8988T (cell line): Measurements from ENCODE around the gene LINC01488.

ENCODE experiments used
- DNase-seq: peaks from one replicate; pipeline ENCODE4 v3.0.0; 2011

The LINC01488 gene

GRCh38 chr11:69481393-69481844 is at the start of gene LINC01488:
Gene LINC01488, plus strand, starts transcription at chr11:69481663.
- no peak for DNase-seq

GRCh38 chr11:69431893-69432738 is 49.3 kb upstream of the LINC01488 start:
- no peak for DNase-seq

GRCh38 chr11:69433741-69434140 is 47.7 kb upstream of the LINC01488 start:
- no peak for DNase-seq

GRCh38 chr11:69434471-69434931 is 47.0 kb upstream of the LINC01488 start:
- no peak for DNase-seq

GRCh38 chr11:69435161-69435986 is 46.1 kb upstream of the LINC01488 start:
- no peak for DNase-seq

GRCh38 chr11:69436041-69436982 is 45.2 kb upstream of the LINC01488 start:
- DNase-seq: no peak

GRCh38 chr11:69437001-69437875 is 44.2 kb upstream of the LINC01488 start:
- peak; percentile 88 for DNase-seq

GRCh38 chr11:69437876-69438205 is 43.6 kb upstream of the LINC01488 start:
- DNase-seq: no peak

- no peak for DNase-seq
These were observed 43.1 kb upstream of the LINC01488 start for GRCh38 chr11:69438286-69438920.

GRCh38 chr11:69439127-69439526 is 42.3 kb upstream of the LINC01488 start:
- DNase-seq: no peak

- DNase-seq: no peak
These were observed 41.6 kb upstream of the LINC01488 start for GRCh38 chr11:69439651-69440464.

GRCh38 chr11:69440876-69441275 is 40.6 kb upstream of the LINC01488 start:
- no peak for DNase-seq

- no peak for DNase-seq
These were observed 39.3 kb upstream of the LINC01488 start for GRCh38 chr11:69442012-69442806.

GRCh38 chr11:69442807-69443137 is 38.7 kb upstream of the LINC01488 start:
- DNase-seq: no peak

GRCh38 chr11:69443138-69443967 is 38.1 kb upstream of the LINC01488 start:
- peak; percentile 90 for DNase-seq

GRCh38 chr11:69443968-69444364 is 37.5 kb upstream of the LINC01488 start:
- no peak for DNase-seq

- peak; percentile 71 for DNase-seq
These were observed 36.9 kb upstream of the LINC01488 start for GRCh38 chr11:69444381-69445130.

- no peak for DNase-seq
These were observed 36.4 kb upstream of the LINC01488 start for GRCh38 chr11:69445131-69445470.
